ENCODE results near the gene NCKIPSD. TPM values are rescaled to one million over a fixed set of nuclear protein-coding genes. Genes with fewer than 3 reads are reported as not detected.

Gene NCKIPSD
- total and polyA plus RNA-seq, 2 experiments from 2014 or later, result 19.9 to 22.9 TPM

- Histone ChIP-seq H3K4me3 (no peak overlapping the region), H3K79me2 (peaks cover 12% of the 10 kb centered on the region), H2AFZ (no peak overlapping the region), H3K27ac (no peak overlapping the region), H3K9me3 (ENCODE audit: low read depth) (no peaks in the 10 kb centered on the region), H3K36me3 (replicated peaks; ENCODE audit: insufficient read depth, low read depth) (no peaks in the 10 kb centered on the region), H3K9me2 (replicated peaks; ENCODE audit: insufficient read depth) (no peaks in the 10 kb centered on the region), H3K27me3 (no peaks in the 10 kb centered on the region), H4K20me1 (ENCODE audit: insufficient read depth, poor library complexity, severe bottlenecking) (peaks cover 8% of the 10 kb centered on the region), H3K4me2 (no peak overlapping the region), H3K4me1 (ENCODE audit: insufficient read depth) (peaks cover 18% of the 10 kb centered on the region)
- DNase-seq (ENCODE audit: low spot score), result no peak
- TF ChIP-seq EZH2 (IDR thresholded peaks at IDR 0.05; ENCODE audit: borderline replicate concordance), result no peak
- no peak for TF ChIP-seq EZH2phosphoT487 (IDR thresholded peaks at IDR 0.05; ENCODE audit: low read depth, severe bottlenecking, unreplicated experiment)
- TF ChIP-seq CTCF (IDR thresholded peaks at IDR 0.05; ENCODE audit: poor library complexity), result no peak
- 96% methylated on average over 22 of the region's 22 CpGs for WGBS (ENCODE audit: low lambda C conversion rate, missing lambda C conversion rate)
Measured at GRCh38 chr3:48631516-48632448, 53.9 kb downstream of the NCKIPSD start.

- H2AFZ ChIP-seq, result no peak overlapping the region
- no peaks in the 10 kb centered on the region for H3K36me3 ChIP-seq (replicated peaks; ENCODE audit: insufficient read depth, low read depth)
- peaks cover 8% of the 10 kb centered on the region for H4K20me1 ChIP-seq (ENCODE audit: insufficient read depth, poor library complexity, severe bottlenecking)
- WGBS (ENCODE audit: low lambda C conversion rate, missing lambda C conversion rate), result 95% methylated on average over 12 of the region's 12 CpGs
- no peaks in the 10 kb centered on the region for H3K9me3 ChIP-seq (ENCODE audit: low read depth)
- peaks cover 9% of the 10 kb centered on the region for H3K4me1 ChIP-seq (ENCODE audit: insufficient read depth)
- no peaks in the 10 kb centered on the region for H3K27me3 ChIP-seq
- no peak overlapping the region for H3K27ac ChIP-seq
- DNase-seq (ENCODE audit: low spot score), result no peak
- no peaks in the 10 kb centered on the region for H3K9me2 ChIP-seq (replicated peaks; ENCODE audit: insufficient read depth)
- H3K4me3 ChIP-seq, result no peak overlapping the region
- TF ChIP-seq EZH2phosphoT487 (IDR thresholded peaks at IDR 0.05; ENCODE audit: low read depth, severe bottlenecking, unreplicated experiment) (no peak), CTCF (IDR thresholded peaks at IDR 0.05; ENCODE audit: poor library complexity) (no peak), EZH2 (IDR thresholded peaks at IDR 0.05; ENCODE audit: borderline replicate concordance) (no peak)
- peaks cover 12% of the 10 kb centered on the region for H3K79me2 ChIP-seq
- H3K4me2 ChIP-seq, result no peak overlapping the region
Measured at GRCh38 chr3:48630833-48631232, 54.9 kb downstream of the NCKIPSD start.

GRCh38 chr3:48630407-48630806, 55.3 kb downstream of the NCKIPSD start:
- no peaks in the 10 kb centered on the region for H3K36me3 ChIP-seq (replicated peaks; ENCODE audit: insufficient read depth, low read depth)
- no peak for TF ChIP-seq EZH2phosphoT487 (IDR thresholded peaks at IDR 0.05; ENCODE audit: low read depth, severe bottlenecking, unreplicated experiment)

GRCh38 chr3:48629894-48630293, 55.8 kb downstream of the NCKIPSD start:
- Histone ChIP-seq H3K4me2 (no peak overlapping the region), H3K9me3 (ENCODE audit: low read depth) (no peaks in the 10 kb centered on the region), H3K27me3 (no peaks in the 10 kb centered on the region), H2AFZ (no peak overlapping the region), H3K9me2 (replicated peaks; ENCODE audit: insufficient read depth) (no peaks in the 10 kb centered on the region), H3K36me3 (replicated peaks; ENCODE audit: insufficient read depth, low read depth) (no peaks in the 10 kb centered on the region), H3K4me1 (ENCODE audit: insufficient read depth) (peaks cover 8% of the 10 kb centered on the region), H3K4me3 (no peak overlapping the region), H3K79me2 (peaks cover 12% of the 10 kb centered on the region), H3K27ac (no peak overlapping the region), H4K20me1 (ENCODE audit: insufficient read depth, poor library complexity, severe bottlenecking) (peaks cover 8% of the 10 kb centered on the region)
- 93% methylated on average over 12 of the region's 12 CpGs for WGBS (ENCODE audit: low lambda C conversion rate, missing lambda C conversion rate)
- DNase-seq (ENCODE audit: low spot score), result no peak
- TF ChIP-seq EZH2 (IDR thresholded peaks at IDR 0.05; ENCODE audit: borderline replicate concordance), result no peak
- no peak for TF ChIP-seq CTCF (IDR thresholded peaks at IDR 0.05; ENCODE audit: poor library complexity)
- TF ChIP-seq EZH2phosphoT487 (IDR thresholded peaks at IDR 0.05; ENCODE audit: low read depth, severe bottlenecking, unreplicated experiment), result no peak

More at GRCh38 chr3:48630407-48630806, 55.3 kb downstream of the NCKIPSD start:
- Histone ChIP-seq H3K4me2 (no peak overlapping the region), H3K4me1 (ENCODE audit: insufficient read depth) (peaks cover 8% of the 10 kb centered on the region), H4K20me1 (ENCODE audit: insufficient read depth, poor library complexity, severe bottlenecking) (peaks cover 8% of the 10 kb centered on the region), H3K27ac (no peak overlapping the region), H3K27me3 (no peaks in the 10 kb centered on the region), H3K4me3 (no peak overlapping the region), H3K9me2 (replicated peaks; ENCODE audit: insufficient read depth) (no peaks in the 10 kb centered on the region), H3K79me2 (peaks cover 12% of the 10 kb centered on the region), H3K9me3 (ENCODE audit: low read depth) (no peaks in the 10 kb centered on the region), H2AFZ (no peak overlapping the region)
- WGBS (ENCODE audit: low lambda C conversion rate, missing lambda C conversion rate), result 92% methylated on average over 8 of the region's 8 CpGs
- DNase-seq (ENCODE audit: low spot score), result no peak

All from hepatocyte (in vitro differentiated cells).